Lower leg skin (tissue), 3 donors: ENCODE data around the gene MTA1.

Source experiments
- POLR2A ChIP-seq, 2 donors: fragments of 450-650 bp; IDR thresholded peaks; one replicate each; pipeline ENCODE4 v1.6.1; 2016 to 2017; ENCODE audit warnings: antibody characterized with exemption in 2 of 2, mild to moderate bottlenecking in 1 of 2, moderate library complexity in 1 of 2
- TF ChIP-seq, protein P1 (sequence below), 3 donors: fragments of 450-650 bp; IDR thresholded peaks; one replicate each; pipeline ENCODE4 v1.5.1; 2016; ENCODE audit warnings: antibody characterized with exemption in 3 of 3, mild to moderate bottlenecking in 3 of 3, moderate library complexity in 2 of 3

DNA sequence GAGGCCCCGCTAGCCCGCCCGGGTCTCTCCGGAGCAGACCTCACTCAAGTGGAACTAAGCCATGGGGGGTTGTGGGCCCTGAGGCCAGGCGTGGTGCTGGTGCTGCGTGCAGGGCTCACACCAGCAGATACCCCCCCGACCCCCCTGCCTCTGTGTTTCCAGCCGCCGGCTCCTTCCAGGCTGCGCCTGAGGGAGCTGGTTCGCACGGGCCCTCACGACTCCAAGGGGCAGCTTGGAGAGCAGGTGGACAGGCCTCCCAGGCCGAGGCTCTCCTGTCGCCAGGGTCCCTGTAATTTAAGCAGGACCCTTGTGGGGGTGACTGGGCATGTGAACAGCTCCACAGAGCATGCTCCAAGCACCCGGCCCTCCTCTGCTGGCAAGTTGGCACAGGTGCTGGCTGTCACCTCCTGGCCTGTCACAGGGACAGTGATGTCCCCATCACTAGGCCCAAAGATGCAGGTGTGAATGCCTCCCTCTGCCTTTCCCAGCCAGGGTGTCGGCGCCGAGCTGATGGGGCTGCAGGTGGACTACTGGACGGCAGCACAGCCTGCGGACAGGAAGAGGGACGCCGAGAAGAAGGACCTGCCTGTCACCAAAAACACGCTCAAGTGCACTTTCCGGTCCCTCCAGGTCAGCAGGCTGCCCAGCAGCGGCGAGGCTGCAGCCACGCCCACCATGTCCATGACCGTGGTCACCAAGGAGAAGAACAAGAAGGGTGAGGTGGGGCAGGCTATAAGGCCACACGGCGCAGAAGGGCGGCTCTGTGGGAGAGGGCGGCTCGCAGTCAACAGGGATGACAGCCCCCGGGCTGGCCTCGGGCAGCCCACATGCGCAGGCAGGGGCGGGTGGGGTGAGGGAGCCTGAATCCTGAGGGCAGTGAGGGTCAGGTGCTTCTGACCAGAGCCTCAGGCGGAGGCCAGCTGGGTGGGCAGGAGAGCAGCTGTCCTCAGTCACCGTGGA lies 27.2 kb upstream of the MTA1 start:
- TF ChIP-seq, protein P1, sequence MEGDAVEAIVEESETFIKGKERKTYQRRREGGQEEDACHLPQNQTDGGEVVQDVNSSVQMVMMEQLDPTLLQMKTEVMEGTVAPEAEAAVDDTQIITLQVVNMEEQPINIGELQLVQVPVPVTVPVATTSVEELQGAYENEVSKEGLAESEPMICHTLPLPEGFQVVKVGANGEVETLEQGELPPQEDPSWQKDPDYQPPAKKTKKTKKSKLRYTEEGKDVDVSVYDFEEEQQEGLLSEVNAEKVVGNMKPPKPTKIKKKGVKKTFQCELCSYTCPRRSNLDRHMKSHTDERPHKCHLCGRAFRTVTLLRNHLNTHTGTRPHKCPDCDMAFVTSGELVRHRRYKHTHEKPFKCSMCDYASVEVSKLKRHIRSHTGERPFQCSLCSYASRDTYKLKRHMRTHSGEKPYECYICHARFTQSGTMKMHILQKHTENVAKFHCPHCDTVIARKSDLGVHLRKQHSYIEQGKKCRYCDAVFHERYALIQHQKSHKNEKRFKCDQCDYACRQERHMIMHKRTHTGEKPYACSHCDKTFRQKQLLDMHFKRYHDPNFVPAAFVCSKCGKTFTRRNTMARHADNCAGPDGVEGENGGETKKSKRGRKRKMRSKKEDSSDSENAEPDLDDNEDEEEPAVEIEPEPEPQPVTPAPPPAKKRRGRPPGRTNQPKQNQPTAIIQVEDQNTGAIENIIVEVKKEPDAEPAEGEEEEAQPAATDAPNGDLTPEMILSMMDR (IDR thresholded peaks at IDR 0.05): no peak
- no peak for TF ChIP-seq POLR2A (IDR thresholded peaks at IDR 0.05)
